ENCODE results near the gene ZNF318. TPM values are rescaled to one million over a fixed set of nuclear protein-coding genes. Genes with fewer than 3 reads are reported as not detected.
"Not testable (repeated sequence)": the region's sequence is repeated elsewhere in the genome, so short reads cannot be mapped to it uniquely, and the experiment has no call there.

The ZNF318 gene
- total and polyA plus RNA-seq, 12 donors, result 5.9 to 19.3 (median 13.2) TPM

- intact Hi-C loops (cut with DNase I), result no loop called here
- no peaks in the 10 kb centered on the region for H3K9me3 ChIP-seq (replicated peaks in 1 of 3)
- H3K27me3 ChIP-seq, result no peaks in the 10 kb centered on the region
- TF ChIP-seq POLR2A (IDR thresholded peaks at IDR 0.05), result no peak
- TF ChIP-seq CTCF (IDR thresholded peaks at IDR 0.05), result no peak
- no peaks in the 10 kb centered on the region for H3K36me3 ChIP-seq (replicated peaks in 1 of 2)
- peaks cover 0 to 6% of the 10 kb centered on the region in 2 donors for H3K4me1 ChIP-seq (replicated peaks in 1 of 2)
- no peak overlapping the region for H3K4me3 ChIP-seq
- WGBS, 4 donors, result 87 to 93% (median 90%) methylated on average over 3 to 8 of the region's 8 CpGs
- no peak overlapping the region for H3K27ac ChIP-seq
- DNase-seq, result peak in 1 of 7 donors; percentile 25
These were observed 65.6 kb downstream of the ZNF318 start for GRCh38 chr6:43303751-43304331.

GRCh38 chr6:43303006-43303405, 66.4 kb downstream of the ZNF318 start:
- H3K4me1 ChIP-seq (replicated peaks in 1 of 2); intact Hi-C loops (cut with DNase I); H3K36me3 ChIP-seq (replicated peaks in 1 of 2); H3K27ac ChIP-seq; H3K4me3 ChIP-seq; H3K27me3 ChIP-seq; H3K9me3 ChIP-seq (replicated peaks in 1 of 3): not testable (repeated sequence)
- WGBS, 4 donors, result 61 to 69% (median 63%) methylated on average over 9 to 11 of the region's 11 CpGs
- peak in 1 of 7 donors; percentile 43 for DNase-seq

GRCh38 chr6:43302126-43302525, 67.3 kb downstream of the ZNF318 start:
- DNase-seq, result peak in 1 of 7 donors; percentile 35
- H3K4me1 ChIP-seq (replicated peaks in 1 of 2), result no peaks in the 10 kb centered on the region
- TF ChIP-seq POLR2A (IDR thresholded peaks at IDR 0.05), result no peak
- TF ChIP-seq CTCF (IDR thresholded peaks at IDR 0.05), result no peak
- H3K27ac ChIP-seq, result no peak overlapping the region
- H3K4me3 ChIP-seq, result no peak overlapping the region
- intact Hi-C loops (cut with DNase I), result no loop called here
- H3K27me3 ChIP-seq, result no peaks in the 10 kb centered on the region
- H3K9me3 ChIP-seq (replicated peaks in 1 of 3), result no peaks in the 10 kb centered on the region
- H3K36me3 ChIP-seq (replicated peaks in 1 of 2), result no peaks in the 10 kb centered on the region
- WGBS, 4 donors, result 87 to 90% (median 89%) methylated on average over 13 to 19 of the region's 19 CpGs

- intact Hi-C loops (cut with DNase I), result no loop called here
- H3K4me1 ChIP-seq (replicated peaks in 1 of 2), result no peaks in the 10 kb centered on the region
These were observed 68.2 kb downstream of the ZNF318 start for GRCh38 chr6:43301081-43301870.

More at GRCh38 chr6:43301081-43301870, 68.2 kb downstream of the ZNF318 start:
- WGBS, 4 donors, result 83 to 90% (median 87%) methylated on average over 14 to 15 of the region's 15 CpGs
- Histone ChIP-seq H3K9me3 (replicated peaks in 1 of 3) (no peaks in the 10 kb centered on the region), H3K27me3 (no peaks in the 10 kb centered on the region), H3K4me3 (no peak overlapping the region), H3K36me3 (replicated peaks in 1 of 2) (no peaks in the 10 kb centered on the region), H3K27ac (no peak overlapping the region)
- TF ChIP-seq POLR2A (IDR thresholded peaks at IDR 0.05) (no peak), CTCF (IDR thresholded peaks at IDR 0.05) (no peak)
- DNase-seq, result peak in 1 of 7 donors; percentile 33

All from adrenal gland (tissue), 12 donors.